ENCODE results near the gene COA1.
A peak's percentile ranks its signal among the peaks of the same experiment; 100 is the strongest.
"Not testable (repeated sequence)": the region's sequence is repeated elsewhere in the genome, so short reads cannot be mapped to it uniquely, and the experiment has no call there.

The COA1 gene

GRCh38 chr7:43726466-43726865, 2.9 kb downstream of the COA1 start:
- no peak for DNase-seq

- DNase-seq = no peak
Measured at GRCh38 chr7:43725251-43725650, 4.1 kb downstream of the COA1 start.

DNA sequence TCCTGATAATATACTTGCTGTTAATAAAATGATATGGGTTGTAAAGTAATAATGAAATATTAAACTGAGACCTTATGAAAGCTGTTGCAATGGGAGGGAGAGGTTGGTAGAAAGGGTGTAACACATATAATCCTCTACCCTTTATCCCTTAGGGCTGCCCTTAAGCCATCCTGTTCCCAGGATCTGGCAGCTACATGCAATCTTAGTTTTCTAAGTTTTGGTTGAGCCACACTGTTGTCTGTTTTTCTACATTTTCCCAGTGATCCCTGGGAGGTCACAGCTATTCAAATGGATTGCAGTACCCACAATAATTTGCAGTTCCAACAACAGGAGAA, 6.3 kb downstream of the COA1 start:
- no peak for DNase-seq

GRCh38 chr7:43721193-43721806, 8.0 kb downstream of the COA1 start:
- peak; percentile 75 for DNase-seq

DNA sequence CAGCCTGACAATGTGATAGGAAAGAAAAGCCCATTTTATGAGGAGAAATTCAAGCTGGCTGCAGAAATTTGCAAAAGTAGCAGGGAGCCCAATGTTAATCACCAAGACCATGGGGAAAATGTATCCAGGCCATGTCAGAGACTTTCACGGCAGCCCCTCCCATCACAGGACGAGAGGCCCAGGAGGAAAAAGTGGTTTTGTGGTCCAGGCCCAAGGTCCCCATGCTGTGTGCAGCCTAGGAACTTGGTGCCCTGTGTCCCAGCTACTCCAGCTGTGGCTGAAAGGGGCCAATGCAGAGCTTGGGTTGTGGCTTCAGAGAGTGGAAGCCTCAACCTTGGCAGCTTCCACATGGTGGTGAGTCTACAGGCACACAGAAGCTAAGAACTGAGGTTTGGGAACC, 12.7 kb downstream of the COA1 start:
- no peak for DNase-seq

DNA sequence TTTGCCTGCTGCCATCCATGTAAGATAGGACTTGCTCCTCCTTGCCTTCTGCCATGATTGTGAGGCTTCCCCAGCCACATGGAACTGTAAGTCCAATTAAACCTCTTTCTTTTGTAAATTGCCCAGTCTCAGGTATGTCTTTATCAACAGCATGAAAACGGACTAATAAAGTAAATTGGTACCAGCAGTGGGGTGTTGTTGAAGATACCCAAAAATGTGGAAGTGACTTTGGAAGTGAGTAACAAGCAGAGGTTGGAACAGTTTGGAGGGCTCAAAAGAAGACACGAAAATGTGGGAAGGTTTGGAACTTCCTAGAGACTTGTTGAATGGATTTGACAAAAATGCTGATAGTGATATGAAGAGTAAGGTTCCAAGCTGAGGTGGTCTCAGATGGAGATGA, 13.4 kb downstream of the COA1 start:
- DNase-seq = not testable (repeated sequence)

- DNase-seq = no peak
Measured at GRCh38 chr7:43711503-43711902, 17.8 kb downstream of the COA1 start.

DNA sequence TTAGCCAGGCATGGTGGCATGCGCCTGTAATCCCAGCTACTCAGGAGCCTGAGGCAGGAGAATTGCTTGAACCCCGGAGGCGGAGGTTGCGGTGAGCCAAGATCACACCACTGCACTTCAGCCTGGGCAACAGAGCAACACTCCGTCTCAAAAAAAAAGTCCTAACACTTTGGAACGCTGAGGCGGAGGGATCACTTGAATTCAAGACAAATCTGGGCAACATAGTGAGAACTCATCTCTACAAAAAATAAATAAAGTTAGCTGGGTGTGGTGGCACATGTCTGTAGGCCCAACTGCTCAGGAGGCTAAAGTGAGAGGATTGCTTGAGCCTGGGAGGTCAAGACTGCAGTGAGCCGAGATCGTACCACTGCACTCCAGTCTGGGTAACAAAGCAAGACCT, 21.3 kb downstream of the COA1 start:
- DNase-seq = not testable (repeated sequence)

DNA sequence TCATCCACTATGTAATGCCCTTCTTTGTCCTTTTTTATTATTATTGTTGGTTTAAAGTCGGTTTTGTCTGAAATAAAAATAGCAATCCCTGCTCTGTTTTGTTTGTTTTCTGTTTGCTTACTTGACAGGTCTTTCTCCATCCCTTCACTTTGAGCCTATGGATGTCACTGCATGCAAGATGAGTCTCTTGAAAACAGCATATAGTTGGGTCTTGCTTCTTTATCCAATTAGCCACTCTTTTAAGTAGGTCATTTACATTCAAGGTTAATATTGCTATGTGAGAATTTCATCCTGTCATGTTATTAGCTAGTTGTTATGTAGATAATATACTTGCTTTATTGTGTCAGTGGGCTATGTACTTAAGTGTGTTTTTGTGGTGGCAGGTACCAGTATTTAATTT, 25.8 kb downstream of the COA1 start:
- DNase-seq = no peak

GRCh38 chr7:43702974-43703373, 26.3 kb downstream of the COA1 start:
- DNase-seq = no peak

DNA sequence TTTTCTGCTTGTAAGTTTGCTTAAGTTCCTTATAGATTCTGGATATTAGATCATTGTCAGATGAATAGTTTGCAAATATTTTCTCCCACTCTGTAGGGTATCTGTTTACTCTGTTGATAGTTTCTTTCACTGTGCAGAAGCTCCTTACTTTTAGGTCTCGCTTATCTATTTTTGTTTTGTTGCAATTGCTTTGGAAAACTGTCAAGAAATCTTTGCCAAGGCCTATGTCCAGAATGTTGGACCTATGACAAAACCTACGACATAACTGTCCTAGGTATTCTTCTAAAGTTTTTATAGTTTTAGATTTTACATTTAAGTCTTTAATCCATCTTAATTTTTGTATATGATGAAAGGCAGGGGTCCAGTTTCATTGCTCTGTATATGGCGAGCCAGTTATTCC, 27.4 kb downstream of the COA1 start:
- no peak for DNase-seq

- no peak for DNase-seq
Measured at GRCh38 chr7:43701500-43701854, 27.8 kb downstream of the COA1 start.

- peak; percentile 16 for DNase-seq
Measured at GRCh38 chr7:43700646-43701499, 28.4 kb downstream of the COA1 start.

DNA sequence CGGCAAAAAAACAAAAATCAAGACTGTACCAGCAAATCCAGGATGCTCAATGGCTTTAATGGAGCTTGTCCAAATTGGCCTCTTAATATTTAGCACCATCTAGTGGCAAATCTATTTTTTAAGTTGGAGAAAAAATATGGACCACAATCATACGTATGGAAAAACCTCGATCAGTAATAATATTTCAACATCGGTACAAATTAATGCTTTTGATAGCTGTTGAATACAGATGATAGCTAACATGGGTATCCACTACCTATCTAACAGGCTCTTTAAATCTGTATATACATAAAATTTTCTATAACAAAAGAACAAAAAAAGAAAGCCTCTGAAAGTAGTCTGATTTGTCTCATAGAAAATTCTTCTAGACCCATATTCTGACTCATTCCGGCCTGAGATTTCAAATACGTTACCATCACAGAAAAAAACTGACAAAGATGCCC, 29.2 kb downstream of the COA1 start:
- peak; percentile 76 for DNase-seq

DNA sequence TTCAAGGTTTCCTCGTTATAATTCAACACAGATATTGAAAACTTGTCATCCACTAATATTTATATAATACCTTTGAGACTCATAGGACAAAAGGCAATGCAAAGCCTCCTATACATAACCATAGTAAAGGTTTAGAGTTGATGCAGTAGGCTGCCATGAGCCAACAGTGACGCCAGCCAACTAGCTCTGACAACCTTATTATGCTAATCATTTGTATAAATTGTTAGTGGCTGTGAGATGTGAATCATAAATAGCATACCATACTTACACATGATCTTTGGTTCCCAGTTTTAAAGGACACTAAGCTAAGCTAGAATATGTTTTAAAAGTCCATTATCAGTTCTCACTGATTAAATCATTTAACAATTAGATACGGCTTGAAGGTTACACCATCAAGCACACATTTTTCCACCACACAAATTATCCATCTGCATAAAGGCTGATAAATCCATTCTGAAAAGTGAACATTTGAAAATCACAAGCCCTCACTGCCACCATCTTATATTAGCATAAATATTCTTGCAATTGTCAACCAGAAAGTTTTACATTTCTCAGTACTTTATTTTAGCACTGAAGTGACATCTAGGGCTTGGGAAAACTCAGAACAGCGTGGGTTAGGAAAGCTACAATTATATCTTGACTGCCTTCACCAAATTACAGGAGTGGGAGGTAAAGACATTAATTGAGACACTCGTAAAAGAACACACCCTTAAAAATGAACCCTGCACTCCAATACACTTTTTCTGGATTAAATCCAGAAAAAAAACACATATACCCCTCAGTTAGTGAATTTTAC, 30.7 kb downstream of the COA1 start:
- no peak for DNase-seq

DNA sequence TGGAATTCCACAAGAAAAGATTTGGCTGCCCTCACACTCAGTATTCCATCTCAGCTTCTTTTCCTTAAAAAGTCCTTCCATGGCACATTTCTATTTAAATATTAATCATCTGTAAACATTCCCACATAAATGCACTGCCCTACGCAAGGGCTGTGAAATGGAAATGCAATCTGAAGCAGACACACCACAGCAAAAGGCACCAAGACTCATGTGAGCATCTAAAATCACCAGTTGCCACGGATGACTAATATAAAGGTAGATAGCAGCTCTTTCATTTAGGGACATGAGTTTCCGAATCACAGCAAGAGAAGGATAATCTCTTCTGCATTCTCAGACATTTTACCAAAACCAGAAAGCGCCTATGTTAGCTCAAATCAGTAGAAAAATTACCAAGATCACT, 31.6 kb downstream of the COA1 start:
- peak; percentile 18 for DNase-seq

DNA sequence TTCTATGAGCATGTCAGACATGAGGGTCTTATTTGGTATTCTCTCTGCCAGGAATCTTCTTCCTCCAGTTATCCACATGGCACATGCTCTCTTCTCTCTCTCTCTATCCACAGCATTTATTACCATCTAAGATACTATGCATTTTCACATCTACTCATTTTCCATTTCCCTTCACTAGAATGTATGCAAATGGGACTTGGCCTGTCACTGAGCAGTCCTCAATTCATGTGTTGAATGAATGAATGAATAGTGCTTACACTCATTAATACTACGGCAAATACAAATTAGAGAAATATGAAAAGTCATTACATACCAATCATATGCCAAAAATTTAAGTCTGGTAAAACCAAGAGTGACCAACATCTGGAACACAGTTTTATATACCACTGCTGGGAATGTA, 34.0 kb downstream of the COA1 start:
- DNase-seq = no peak

DNA sequence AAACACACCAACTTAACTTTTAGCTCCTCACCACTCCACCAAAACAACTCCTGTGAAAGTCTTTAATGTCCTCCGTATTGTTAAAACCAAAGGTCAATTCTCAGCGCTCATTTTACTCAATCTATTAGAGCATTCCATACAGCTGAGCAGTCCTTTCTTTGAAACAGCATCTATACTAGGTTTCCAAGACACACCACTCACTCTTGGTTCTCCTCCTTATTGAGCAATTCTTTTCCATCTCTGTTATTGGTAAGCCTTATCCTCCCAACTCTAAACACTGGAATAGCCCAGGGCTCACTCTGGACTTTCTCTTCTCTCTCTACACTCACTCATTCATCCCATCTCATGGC, 34.9 kb downstream of the COA1 start:
- DNase-seq = no peak

- DNase-seq = no peak
Measured at GRCh38 chr7:43693687-43694398, 35.5 kb downstream of the COA1 start.

- DNase-seq = no peak
Measured at GRCh38 chr7:43692582-43693373, 36.5 kb downstream of the COA1 start.

DNA sequence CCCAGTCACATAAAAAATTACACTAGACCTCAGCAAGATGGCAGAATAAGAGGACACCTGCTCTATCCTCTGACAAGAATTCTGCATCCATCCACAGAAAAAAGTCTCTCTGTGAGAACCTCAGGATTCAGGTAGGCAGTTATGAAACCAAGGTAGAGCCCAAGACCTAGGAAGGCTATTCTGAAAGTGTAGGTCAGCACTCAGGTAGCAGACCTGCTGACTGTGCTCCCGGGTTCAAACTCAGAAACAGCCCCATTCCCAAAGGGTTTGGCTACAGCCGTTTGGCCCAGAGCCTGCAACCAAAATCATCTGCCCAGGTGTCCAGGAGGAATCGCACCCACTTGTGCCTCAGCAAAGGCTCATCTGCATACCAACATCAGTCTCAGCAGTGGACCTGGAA, 37.7 kb downstream of the COA1 start:
- DNase-seq = no peak

- DNase-seq = no peak
Measured at GRCh38 chr7:43689115-43689514, 40.2 kb downstream of the COA1 start.

DNA sequence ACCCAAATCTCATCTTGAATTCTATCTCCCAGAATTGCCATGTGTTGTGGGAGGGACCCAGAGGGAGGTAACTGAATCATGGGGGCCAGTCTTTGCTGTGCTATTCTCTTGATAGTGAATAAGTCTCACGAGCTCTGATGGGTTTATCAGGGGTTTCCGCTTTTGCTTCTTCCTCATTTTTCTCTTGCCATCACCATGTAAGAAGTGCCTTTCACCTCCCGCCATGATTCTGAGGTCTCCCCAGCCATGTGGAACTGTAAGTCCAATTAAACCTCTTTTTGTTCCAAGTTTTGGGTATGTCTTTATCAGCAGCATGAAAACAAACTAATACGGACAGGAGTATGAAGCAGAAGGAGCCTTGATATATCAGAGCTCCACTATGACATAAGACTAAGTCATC, 41.5 kb downstream of the COA1 start:
- DNase-seq = not testable (repeated sequence)
